Measurements from ENCODE around the gene GLYATL3.

GLYATL3 gene

DNA sequence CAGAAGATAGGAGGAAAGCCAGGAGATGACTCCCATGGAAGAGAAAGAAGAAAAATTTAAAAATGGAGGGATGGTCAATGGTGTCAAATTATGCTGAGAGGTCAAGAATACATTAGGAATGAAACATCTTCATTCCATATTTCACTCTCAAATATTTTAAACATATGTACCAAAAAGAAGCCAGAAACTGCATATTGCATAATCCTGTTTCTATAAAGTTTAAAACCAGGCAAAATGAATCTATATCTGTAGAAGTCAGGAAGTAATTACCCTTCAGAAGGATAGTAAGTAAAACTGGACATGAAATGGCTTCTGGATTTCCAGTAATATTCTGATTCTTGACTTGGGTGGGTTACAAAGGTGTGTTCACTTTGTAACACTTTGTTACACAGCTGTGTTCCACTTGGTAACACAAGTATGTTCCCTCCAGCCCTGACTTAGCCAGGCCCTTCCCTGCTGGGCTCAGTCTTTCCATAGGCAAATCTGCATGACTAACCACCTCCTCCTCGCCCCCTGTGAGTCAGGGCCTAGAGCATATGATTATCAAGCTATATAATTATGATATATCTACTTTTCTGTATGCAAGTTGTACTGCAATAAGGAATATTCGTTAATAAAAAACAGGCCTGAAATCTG is 30.5 kb downstream of the GLYATL3 start:
- no peak overlapping the region for H3K4me3 ChIP-seq (ENCODE audit: low read length)
- TF ChIP-seq, protein P1, sequence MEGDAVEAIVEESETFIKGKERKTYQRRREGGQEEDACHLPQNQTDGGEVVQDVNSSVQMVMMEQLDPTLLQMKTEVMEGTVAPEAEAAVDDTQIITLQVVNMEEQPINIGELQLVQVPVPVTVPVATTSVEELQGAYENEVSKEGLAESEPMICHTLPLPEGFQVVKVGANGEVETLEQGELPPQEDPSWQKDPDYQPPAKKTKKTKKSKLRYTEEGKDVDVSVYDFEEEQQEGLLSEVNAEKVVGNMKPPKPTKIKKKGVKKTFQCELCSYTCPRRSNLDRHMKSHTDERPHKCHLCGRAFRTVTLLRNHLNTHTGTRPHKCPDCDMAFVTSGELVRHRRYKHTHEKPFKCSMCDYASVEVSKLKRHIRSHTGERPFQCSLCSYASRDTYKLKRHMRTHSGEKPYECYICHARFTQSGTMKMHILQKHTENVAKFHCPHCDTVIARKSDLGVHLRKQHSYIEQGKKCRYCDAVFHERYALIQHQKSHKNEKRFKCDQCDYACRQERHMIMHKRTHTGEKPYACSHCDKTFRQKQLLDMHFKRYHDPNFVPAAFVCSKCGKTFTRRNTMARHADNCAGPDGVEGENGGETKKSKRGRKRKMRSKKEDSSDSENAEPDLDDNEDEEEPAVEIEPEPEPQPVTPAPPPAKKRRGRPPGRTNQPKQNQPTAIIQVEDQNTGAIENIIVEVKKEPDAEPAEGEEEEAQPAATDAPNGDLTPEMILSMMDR (IDR thresholded peaks at IDR 0.05; ENCODE audit: insufficient read depth, low read depth, low read length, missing control alignments), result no peak
- DNase-seq (ENCODE audit: low read depth), result peak; percentile 51

DNA sequence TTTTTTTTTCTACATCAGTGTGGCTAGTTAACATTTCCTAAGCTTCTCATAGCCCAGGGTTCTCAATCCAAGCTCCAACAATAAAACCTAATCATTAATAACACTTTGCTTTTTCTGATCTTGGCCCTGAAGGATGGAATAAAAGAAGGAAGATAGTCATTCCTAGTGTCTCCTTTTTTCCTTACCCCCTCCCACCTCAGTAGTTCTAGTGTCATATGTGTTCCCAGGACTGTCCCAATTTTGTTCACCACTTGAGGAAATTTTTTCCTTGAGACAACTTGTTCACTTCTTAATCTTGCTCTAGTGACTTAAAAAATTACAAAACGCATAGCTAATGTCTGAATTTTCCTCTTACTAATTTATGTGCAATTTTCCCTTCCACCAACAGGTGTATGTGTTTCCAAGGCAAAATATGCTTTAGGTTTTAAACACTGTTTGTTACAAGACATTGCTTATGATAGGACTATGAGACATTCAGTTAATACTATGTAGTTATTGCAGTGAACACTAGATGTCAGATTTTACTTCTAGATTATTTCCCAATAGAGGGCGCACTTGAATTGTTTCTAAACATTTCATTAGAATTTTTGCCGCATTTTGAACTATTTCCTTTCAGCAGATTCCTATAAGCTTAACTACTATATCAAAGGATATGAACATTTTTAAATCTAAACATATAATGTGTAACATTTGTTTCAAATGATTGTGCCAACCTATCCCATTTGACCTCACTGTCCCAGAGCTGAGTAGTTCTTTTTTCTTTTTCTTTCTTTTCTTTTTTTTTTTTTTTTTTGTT is 32.2 kb downstream of the GLYATL3 start:
- H3K4me3 ChIP-seq (ENCODE audit: low read length), result no peak overlapping the region
- TF ChIP-seq, protein P1 (IDR thresholded peaks at IDR 0.05; ENCODE audit: insufficient read depth, low read depth, low read length, missing control alignments), result peak; percentile 61
- DNase-seq (ENCODE audit: low read depth), result peak; percentile 74

DNA sequence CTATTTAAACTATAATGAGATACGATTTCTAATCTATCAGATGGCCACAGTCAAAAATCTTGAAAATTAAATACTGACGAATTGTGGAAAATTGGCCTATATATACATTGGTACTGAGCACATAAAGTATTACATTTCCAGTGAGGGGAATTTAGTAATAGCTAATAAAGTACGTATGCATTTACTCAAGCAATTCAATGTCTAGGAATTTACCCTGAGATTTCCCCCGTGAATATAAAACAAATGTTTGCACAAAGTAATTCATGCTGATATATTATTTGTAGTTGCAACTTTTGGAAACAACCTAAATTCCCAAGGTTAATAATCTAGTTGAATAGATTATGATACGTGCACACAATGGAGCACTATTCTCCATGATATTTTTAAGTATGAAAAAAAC is 36.1 kb downstream of the GLYATL3 start:
- no peak for DNase-seq (ENCODE audit: low read depth)
- H3K4me3 ChIP-seq (ENCODE audit: low read length), result no peak overlapping the region
- TF ChIP-seq, protein P1 (IDR thresholded peaks at IDR 0.05; ENCODE audit: insufficient read depth, low read depth, low read length, missing control alignments), result no peak

DNA sequence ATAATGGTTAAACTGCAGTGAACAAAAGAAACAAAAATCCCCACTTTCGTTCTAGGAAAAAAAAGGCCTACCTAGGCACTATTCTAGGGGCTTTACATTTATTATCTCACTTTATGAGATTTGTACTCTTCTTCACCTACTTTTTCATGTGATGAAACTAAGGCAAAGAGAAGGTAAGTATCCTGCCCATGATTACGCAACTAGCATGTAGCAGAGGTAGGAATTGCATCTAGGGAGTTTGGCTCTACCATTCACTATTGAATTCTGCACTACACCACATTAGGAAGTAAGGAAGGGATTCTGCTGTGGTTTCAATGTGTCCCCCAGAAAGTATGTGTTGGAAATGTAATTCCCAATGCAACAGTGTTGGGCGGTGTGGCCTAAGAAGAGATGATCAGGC is 39.4 kb downstream of the GLYATL3 start:
- H3K4me3 ChIP-seq (ENCODE audit: low read length), result no peak overlapping the region
- TF ChIP-seq, protein P1 (IDR thresholded peaks at IDR 0.05; ENCODE audit: insufficient read depth, low read depth, low read length, missing control alignments), result no peak
- DNase-seq (ENCODE audit: low read depth), result no peak

DNA sequence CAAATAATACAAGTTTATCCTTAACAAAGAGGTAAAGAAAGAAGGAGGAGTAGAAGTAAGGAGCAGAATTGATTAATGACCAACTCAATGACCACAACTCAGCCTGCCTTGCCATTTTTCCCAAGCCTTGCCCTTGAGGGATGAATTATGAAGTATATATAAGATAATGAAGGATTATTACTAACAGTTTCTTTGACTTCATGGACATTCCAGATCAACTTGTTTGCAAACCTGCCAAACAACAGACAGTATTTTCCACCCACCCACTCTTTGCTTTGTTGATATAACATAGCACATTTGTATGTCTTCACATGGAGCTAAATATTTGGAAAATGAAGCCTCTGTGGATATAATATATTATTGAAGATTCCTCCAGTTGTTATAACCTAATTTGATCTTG is 40.9 kb downstream of the GLYATL3 start:
- H3K4me3 ChIP-seq (ENCODE audit: low read length), result no peak overlapping the region
- TF ChIP-seq, protein P1 (IDR thresholded peaks at IDR 0.05; ENCODE audit: insufficient read depth, low read depth, low read length, missing control alignments), result no peak
- DNase-seq (ENCODE audit: low read depth), result peak; percentile 83

DNA sequence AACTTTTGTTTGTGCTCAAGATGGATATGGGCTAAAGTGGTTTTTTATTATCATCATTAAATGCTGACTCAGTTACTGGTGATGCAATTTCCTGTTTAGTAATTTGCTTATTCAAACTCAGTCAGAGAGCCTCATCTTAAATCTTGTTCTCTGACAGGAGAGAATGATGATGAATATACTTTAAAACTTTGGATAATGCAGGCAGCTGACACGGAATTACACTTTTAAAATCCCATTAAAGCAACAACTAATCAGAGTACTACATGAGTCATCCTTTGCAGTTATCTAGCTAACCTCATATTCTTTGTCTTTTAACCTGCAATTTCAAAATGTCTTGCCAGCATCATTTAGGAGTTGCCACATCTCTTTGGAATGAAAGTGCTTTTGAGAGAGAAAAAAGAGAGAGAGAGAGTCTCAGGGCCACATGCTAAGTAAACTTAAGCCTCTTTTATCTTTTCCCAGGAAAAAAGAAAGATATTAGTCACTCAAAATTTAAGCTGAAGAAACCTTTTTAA is 41.5 kb downstream of the GLYATL3 start:
- no peak overlapping the region for H3K4me3 ChIP-seq (ENCODE audit: low read length)
- DNase-seq (ENCODE audit: low read depth), result peak; percentile 92
- TF ChIP-seq, protein P1 (IDR thresholded peaks at IDR 0.05; ENCODE audit: insufficient read depth, low read depth, low read length, missing control alignments), result no peak

Measured in epithelial cell of esophagus (primary cell).